Activated effector memory CD4-positive, alpha-beta T cell treated with anti-CD3 and anti-CD28 coated beads, Interleukin-2, amount 50 U/mL, for 16 hours (primary cell): ENCODE results near the gene RHEB.
A peak's percentile ranks its signal among the peaks of the same experiment; 100 is the strongest.

Experiments
- DNase-seq: peaks from one replicate; pipeline ENCODE4 v3.0.0-alpha.2; 2020

Gene RHEB

DNA sequence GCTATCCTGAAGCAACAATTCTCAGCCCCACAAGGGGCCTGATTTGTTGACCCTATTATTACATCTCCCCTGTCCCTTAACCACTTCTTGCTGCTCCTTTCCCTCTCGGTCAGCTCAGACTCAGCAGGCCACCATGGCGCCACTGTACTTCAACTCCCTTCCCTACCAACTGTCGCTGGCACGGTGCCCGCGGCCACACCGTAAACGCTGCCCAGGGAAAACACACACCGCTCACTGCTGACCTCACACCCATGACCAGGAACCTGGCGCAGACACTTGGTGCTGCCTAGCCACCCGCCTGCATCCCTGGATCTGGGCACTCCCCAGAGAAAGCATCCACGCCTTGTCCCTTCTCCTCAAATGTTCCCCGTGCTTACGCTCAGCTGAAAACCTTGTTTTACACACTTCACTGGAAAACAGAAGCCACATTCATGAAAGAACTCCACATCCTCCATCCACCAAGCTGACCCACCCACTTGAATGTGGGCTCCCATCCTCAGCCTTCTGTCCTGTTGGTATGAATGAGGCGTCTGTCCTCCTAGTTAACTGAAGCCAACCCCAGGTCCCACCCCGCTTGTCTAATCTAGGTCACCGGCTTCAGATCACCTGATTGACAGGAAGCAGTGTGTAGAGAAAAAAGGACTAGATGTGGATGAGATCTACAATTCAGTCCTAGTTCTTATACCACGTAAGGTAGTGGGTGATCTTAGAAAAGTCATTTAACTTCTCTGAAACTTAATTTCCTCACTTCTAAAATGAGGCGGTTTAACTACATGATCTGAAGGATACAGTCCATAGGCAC lies 51.3 kb downstream of the RHEB start:
- no peak for DNase-seq

DNA sequence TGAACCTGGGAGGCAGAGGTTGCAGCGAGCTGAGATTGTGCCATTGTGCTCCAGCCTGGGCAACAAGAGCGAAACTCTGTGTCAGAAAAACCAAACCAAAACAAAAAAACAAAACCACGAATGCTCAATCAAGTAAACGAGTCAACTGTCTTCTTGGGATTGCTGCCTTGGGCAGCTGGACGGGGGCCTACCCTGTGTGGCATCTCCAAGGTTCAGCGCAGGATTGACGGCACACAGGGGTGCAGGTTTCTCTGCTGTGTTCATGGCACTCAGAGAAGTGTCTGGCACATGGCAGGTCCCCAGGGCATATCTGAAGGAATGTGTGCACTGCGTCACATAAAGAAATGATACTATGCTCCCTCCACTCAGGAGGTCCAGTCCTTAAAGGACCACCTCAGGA lies 54.5 kb downstream of the RHEB start:
- no peak for DNase-seq

DNA sequence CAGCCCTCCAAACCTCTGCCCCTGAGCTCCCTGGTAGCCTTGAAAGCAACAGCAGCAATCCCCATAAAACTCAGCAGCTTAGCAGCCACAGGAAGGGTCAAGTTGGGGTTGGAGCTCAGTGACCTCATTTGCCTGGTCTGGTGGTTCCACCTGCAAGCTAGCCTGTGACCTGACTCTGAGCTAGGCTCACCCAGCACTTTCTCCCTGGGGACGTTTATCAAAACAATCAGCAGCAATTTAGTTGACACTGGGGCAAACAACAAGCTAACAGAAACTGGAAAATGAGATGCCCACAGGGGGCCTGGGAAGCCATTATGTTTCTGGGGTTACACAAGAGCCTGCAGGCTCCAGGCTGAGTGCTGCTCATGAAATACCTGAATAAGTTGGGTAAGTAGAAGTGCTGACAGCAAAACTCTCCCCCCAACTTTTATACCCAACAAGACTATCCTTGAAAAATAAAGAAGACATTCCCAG lies 57.4 kb downstream of the RHEB start:
- DNase-seq: no peak

DNA sequence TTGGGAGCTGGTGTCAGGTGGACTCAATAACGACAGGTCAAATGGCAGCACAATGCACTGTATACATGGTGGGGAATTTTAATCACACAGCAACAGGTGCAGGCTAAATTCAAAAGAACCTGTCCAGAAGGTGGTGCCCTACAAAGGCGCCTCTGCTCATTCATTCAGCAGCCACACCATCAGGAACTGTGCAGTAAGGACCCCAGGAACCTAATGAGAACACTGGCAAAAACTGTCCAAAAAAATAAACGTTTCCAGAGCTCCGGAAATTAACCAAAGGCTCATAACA lies 57.8 kb downstream of the RHEB start:
- DNase-seq: no peak

DNA sequence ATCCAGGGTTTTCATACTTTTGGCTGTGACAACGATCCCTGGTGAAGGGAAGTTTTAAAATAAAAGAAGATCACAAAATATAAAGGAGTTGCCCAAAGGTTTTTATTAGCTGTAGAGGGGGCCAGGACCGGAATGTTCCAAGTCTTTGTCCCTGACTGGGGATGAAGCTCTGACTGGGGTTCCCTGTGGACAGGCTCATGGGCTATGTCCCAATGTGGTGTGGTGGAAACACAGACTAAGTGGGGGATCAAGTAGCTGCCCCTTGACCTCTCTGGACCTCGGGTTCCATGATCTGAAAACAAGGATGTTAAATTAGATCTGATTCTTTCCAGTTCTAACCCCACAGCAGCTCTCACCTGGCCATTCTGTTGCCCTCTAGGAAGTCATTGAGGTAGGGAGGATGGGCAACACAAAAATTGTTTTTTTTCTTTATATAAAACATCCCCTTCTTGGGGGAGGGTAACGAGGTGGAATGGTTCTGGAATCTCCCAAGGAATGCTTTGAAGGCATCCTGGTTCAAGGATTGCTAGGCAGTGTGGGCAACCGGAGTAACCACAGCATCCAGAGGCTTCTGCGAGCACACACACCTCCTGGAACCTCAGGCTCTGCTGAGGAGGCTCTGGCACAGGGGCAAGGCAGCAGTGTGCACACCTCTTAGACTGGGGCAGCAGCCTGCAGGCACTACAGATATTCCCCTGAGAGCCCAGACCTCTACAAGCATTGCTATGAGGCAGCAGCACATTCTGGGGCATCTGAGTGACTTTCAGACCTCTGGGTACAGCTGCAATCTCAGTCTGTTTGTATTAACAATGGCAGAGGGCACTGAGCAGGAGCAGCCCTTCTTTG lies 58.4 kb downstream of the RHEB start:
- no peak for DNase-seq

DNA sequence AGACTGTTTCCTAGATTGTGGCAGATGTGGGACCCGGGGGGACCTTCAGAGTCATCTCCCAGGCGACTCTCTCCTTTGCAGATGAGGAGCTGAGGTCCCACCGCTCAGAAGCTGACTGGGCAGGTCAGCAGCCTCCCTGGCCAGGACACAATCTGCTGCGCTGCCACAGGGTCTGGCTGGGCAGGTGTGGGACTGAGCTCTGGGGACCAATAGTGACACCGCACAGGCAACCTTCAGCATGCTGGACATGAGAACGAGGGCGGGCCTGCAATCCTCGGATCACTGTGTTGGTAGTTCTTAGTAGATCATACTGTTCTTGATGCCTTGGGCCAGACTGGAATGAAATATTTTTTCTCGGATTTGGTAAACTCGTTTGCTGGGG lies 59.2 kb downstream of the RHEB start:
- DNase-seq: no peak

DNA sequence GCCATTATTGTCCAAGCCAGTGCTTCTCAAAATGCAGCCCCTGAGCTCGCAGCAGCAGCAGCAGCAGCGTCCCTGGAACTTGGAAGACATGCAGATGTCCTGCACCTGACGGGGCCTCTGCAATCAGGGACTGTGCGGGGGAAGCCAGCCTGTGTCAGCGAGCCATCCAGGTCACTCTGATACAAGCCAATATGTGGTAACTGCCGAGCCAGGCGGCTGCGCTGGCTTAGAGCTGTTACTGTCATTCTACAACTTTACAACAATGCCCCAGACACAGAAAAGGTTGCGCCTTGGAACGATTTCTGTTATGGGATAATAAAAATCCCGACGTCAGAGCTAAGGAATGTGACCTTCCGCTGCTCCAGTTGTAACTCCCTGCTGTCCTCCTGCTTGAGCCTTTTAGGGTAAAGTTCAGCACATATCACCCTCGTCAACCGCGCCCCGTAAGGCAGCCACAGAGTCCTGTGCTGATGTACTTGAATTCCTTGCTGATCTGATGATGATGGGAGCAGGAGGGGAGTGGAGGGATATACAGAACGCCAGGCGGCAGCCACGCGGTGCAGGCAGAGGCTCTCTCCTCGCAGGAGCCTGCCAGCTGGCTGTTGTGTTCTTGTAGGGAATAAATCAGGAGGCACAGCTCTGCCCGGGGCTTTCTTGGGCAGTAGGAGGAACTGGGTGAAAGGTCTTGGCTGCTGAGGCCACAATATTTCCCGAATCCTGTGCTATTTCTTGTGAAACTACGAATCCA lies 59.8 kb downstream of the RHEB start:
- DNase-seq: no peak

DNA sequence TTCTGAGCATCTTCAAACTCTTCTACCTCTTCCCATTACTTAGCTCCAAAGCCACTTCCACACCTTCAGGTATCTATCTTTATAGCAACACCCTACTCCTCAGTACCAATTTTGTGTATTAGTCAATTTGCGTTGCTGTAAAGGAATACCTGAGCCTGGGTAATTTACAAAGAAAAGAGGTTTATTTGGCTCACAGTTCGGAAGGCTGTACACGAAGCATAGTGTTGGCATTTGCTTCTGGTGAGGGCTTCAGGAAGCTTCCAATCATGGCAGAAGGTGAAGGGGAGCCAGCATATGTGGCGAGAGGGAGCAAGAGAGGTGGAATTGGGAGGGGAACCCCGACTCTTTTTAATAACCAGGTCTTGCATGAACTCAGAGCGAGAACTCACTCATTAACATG lies 62.2 kb downstream of the RHEB start:
- DNase-seq: no peak

DNA sequence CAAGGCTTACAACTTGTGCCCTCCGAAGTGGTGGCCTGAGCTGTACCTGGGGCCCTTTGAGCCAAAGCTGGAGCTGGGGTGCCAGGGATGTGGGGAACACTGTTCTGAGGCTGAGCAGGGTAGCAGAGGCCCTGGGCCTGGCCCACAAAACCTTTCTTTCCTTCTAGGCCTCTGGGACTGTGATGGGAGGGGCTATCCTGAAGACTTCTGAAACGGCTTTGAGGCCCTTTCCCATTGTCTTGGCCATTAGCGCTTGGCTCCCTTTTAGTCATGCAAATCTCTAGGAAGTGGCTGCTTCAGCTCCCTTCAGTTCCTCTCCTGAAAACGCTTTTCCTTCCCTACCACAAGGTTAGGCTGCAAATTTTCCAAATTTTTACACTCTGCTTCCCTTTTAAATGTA lies 62.9 kb downstream of the RHEB start:
- DNase-seq: no peak

DNA sequence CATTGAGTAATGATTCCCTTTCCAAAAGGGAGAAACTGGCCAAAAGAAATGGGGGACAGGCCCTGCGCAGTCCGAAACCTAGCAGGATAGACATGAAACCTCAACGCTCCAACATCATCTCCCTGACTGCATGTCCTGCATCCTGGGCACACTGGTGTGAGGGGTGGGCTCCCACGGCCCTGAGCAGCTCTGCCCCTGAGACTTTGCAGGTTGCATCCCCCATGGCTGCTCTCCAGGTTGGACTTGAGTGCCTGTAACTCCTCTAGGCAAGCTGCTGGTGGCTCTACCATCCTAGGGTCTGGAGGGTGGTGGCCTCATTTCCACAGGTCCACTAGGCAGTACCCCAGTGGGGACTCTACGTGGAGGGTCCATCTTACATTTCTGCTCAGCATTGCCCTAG lies 63.4 kb downstream of the RHEB start:
- no peak for DNase-seq

DNA sequence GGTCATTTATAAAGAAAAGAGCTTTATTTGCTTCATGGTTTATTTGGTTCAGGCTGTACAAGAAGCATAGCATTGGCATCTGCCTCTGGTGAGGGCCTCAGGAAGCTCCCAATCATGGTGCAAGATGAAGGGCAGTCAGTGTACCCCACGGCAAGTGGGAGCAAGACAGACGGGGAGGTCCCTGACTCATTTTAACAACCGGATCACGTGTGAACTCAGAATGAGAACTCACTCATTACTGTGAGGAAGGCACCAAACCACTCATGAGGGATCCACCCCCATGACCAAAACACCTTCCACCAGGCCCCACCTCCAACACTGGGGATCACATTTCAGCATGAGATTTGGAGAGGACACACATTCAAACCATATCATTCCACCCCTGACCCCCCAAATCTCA lies 64.0 kb downstream of the RHEB start:
- DNase-seq: peak; percentile 52

DNA sequence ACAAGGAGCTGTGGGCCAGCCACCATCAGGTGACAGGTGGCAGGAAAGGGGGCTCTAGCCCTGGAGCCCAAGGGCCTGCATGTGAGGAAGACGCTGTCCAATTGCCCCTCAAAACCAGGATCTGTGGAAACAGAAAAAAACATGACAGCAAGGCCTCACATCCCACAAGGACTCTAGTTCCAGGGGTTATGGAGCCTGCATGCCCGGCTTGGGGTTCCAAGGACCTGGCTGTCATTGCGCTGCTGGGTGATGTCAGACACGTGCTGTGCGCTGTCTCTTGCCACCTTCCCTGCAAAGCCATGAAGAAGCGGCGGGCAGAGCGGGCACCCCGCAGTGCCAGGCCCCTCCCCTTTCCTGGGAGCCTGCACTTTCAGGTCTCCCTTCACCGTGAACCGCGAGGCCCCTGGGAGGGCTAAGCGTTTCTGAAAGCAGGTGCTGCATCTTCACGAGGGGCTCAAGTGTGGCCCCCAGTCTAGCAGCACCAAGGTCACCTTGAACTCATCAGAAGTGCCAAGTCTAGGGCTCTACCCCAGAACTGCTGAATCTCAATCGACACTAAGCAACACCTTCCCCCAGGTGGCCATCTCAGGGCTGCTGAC lies 64.7 kb downstream of the RHEB start:
- peak; percentile 52 for DNase-seq

DNA sequence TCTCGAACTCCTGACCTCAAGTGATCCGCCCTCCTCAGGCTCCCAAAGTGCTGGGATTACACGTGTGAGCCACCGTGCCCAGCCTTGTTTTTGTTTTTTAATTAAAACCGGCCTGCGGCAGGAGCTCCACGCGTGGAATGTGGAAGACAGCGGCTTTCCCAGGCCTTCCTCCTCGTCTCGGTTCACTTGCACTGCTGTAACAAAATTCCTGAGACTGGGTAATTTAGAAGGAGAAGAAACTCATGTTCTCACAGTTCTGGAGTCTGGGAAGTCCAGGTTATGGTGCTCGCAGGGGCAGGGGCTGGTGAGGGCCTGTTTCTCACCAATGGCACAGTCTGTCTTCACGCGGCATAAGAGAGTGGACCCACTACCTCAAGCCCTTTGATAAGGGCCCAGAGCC lies 65.4 kb downstream of the RHEB start:
- peak; percentile 31 for DNase-seq

DNA sequence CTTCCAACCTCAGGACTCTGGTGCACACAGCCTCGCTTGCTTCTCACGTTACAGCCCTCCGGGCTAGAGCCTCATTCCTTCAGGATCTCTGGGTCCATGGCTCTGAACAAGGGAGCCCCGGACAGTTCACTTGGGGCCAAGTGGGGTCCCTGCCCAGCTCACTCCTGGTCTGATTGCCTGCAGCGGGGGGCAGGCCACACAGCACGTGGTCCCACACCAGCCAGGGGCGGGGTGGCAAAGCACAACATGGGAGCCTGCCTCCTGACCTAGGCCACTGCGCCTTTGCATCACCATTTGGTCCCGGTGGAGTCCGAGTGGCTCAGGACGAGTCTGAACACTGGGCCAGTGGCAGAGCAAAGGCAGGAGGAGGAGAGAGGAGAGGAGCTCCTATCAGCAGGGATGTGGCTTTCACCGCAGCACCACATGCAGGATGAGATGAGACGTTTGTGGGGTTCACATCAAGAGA lies 66.3 kb downstream of the RHEB start:
- peak; percentile 48 for DNase-seq

DNA sequence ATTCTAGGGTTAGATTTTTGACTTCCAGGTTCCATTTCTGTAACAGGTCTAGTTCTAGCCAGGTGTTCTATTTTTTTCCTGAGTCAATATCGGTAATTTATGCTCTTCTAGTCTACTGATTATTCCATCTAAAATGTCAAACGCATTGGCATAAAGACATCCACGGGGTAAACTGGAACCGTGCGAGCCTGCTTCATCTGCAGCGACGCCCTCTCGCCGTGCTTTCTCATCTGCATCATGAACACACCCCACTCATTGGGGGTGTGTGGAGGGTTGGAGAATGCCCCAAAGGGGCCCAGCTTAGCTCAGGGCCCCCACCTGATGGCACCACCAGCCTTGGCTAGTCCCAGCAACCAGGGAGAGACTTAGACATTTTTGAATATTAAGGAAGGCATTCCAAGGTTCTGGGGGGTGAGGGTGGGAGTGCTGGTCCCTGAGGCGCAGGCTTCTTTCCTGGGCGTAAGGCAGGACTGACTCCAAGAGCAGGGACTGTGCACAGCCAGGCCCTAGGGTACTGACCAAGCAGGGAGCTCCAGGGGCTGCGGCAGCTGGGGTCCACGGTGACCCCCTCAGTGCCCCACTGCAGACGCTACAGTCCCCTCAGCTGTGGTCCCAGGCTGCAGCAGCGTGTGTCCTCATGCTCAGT lies 66.9 kb downstream of the RHEB start:
- DNase-seq: peak; percentile 38

DNA sequence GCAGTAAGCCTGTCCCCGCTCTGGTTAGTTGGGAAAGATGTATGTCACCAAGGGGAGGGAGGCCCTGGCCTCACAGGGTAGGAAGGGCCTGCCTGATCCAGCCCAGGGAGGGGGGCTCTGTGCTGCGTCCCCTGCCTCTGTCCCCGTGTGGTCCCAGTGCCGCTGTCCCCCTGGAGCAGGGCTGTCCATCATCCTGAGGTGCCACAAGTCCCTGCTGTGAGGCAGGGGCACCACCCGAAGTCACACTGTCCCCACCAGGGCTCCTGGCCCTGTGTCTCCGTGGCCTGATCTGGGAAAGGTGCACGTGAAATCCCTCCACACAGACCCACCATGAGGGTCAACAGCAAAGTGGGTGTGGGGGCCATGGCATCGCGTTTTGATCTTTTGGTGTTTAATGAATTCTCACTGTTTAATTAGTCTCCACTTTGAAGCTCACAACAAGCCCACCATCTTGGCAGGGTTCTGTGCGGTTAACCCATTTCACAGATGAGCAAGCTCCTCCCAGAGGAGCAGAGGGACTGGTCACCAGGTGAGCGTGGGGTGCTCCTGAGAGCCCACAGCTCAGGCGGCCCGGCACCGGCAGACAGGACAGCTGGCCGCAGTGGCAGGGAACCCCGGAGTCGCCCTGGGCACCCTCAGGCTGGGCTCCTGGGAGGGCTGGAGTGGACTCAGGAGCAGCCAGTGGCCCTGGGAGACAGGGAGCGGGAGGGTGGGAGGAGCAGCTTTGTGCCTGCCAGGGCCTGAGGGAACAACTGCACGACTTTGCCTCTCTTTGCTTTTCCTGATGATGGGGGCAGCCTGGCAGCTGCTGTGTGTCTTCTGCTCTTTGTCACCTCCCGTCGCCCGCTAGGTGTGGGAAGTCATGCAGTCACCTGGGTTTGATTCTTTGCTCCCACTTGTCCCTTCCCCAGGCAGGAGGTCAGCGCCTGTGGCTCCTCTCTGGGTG lies 67.8 kb downstream of the RHEB start:
- DNase-seq: peak; percentile 53

DNA sequence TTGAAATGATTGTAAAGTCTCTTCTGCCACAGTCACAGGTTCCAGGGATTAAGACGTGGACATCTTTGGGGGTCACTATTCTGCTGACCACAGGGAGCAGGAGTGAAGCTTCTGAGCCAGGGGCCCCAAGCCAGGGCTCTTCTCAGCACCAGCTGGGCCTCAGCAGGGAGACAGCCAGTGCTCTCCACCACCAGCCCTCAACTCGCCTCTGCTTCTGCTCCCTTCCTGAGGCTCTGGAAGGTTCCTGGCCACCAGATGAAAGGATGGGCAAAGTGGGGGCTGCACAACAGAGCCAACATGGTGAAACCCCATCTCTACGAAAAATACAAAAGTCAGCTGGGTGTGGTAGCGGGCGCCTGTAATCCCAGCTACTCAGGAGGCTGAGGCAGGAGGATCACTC lies 68.5 kb downstream of the RHEB start:
- peak; percentile 21 for DNase-seq

DNA sequence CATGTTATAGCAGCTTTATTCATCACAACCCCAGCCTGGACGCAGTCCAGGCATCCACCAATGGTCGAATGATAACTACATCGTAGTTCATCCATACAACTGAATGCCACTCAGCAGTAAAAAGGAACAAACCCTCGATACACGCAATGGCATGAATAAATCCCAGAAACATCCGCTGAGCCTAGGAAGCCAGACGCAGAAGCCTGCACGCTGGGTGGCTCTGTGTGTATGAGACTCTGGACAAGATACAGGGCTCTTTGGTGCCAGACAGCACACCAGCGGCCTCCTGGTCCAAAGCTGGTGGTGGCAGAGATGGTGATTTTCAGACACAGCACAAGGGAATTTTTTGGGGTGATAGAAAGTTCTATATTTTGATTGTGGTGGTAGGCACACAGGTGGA lies 69.7 kb downstream of the RHEB start:
- DNase-seq: no peak

DNA sequence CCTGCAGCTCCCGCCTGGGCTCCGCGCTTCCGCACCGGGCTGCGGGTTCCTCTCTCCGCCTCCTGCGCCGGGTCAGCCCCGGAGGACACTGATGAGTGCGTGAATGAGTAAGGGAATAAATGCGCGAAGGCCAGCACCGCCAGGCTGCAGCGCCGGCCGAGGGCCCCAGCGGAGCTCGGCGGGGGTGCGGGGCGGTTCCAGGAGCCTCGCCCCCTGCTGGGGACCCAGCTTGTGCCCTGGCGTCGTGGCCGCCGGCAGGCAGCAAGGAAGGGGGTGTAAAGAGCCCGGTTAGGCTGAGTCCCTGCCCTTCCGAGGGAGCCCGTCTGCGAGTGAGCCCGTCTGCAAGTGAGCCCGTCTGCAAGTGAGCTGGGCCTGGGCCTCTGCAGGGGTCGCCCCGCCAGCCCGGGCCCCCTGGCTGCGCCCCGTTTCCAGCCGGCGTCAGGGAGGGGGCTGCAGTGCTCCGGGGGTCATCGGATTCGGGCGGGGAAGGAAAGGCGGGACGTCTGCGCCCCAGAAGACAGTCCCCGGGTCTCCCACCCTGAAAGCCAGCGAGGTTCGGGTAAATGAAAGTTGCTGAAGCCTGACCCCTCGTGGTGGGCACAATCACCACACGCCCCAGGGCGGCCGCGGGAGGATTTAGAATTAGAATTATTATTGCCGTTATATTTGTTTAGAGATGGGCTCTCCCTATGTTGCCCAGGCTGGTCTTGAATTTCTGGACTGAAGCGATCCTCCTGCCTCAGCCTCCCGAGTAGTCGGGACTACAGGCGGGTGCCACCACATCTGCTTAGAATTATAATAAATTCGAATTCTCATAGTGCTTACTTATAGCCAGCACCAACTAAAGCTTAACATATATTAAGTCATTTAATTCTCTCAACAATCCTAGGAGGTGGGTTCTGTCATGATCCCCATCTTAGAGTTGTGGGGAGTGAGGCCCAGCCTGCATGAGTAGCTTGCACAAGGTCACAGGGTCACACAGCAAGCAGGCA lies 71.1 kb downstream of the RHEB start:
- peak; percentile 91 for DNase-seq

DNA sequence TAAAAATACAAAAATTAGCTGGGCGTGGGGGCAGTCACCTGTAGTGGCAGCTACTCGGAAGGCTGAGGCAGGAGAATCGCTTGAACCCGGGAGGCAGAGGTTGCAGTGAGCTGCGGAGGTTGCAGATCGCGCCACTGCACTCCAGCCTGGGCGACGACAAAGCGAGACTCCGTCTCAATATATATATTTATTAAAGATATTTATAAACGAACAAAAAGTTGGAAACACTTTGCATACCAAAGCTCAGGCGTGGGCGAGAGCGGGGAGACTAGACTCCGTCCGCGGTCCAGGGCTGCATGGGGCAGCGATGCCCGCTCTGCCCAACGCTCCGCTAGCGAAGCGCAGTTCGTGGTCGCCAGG lies 71.8 kb downstream of the RHEB start:
- no peak for DNase-seq
